ENCODE measurements around the gene NSUN7. TPM values are rescaled to one million over a fixed set of nuclear protein-coding genes. Genes with fewer than 3 reads are reported as not detected.
A peak's percentile ranks its signal among the peaks of the same experiment; 100 is the strongest.

NSUN7 gene
- total RNA-seq, 2 donors from 2014 or later = 14.3 to 35.3 TPM

- ATAC-seq (no peak), DNase-seq (no peak)
- H3K4me1 ChIP-seq = no peaks in the 10 kb centered on the region
- H3K9me3 ChIP-seq = no peaks in the 10 kb centered on the region
- no peaks in the 10 kb centered on the region for H3K27me3 ChIP-seq
- intact Hi-C loops (cut with DNase I) = no loop called here
- no peaks in the 10 kb centered on the region for H3K36me3 ChIP-seq (replicated peaks in 1 of 2; ENCODE audit: insufficient read depth in 1 of 2, low read depth in 2 of 2)
- TF ChIP-seq CTCF (IDR thresholded peaks at IDR 0.05) (no peak), POLR2A (IDR thresholded peaks at IDR 0.05) (no peak)
- no peak overlapping the region for H3K27ac ChIP-seq
- 73 to 76% methylated on average over 13 to 15 of the region's 16 CpGs for WGBS, 2 donors
- H3K4me3 ChIP-seq = no peak overlapping the region
Observed at GRCh38 chr4:40837094-40837870, 87.5 kb downstream of the NSUN7 start.

- Histone ChIP-seq H3K4me1 (no peaks in the 10 kb centered on the region), H3K36me3 (replicated peaks in 1 of 2; ENCODE audit: insufficient read depth in 1 of 2, low read depth in 2 of 2) (no peaks in the 10 kb centered on the region), H3K27ac (no peak overlapping the region), H3K27me3 (no peaks in the 10 kb centered on the region), H3K4me3 (no peak overlapping the region), H3K9me3 (no peaks in the 10 kb centered on the region)
- WGBS, 2 donors = 86 to 87% methylated on average over 4 of the region's 4 CpGs
- TF ChIP-seq POLR2A (IDR thresholded peaks at IDR 0.05) (no peak), CTCF (IDR thresholded peaks at IDR 0.05) (no peak)
- DNase-seq (no peak), ATAC-seq (no peak)
- intact Hi-C loops (cut with DNase I) = no loop called here
Observed at GRCh38 chr4:40838742-40839141, 89.0 kb downstream of the NSUN7 start.

- Histone ChIP-seq H3K9me3 (no peaks in the 10 kb centered on the region), H3K4me3 (no peak overlapping the region), H3K36me3 (replicated peaks in 1 of 2; ENCODE audit: insufficient read depth in 1 of 2, low read depth in 2 of 2) (no peaks in the 10 kb centered on the region), H3K27ac (no peak overlapping the region), H3K27me3 (no peaks in the 10 kb centered on the region), H3K4me1 (no peaks in the 10 kb centered on the region)
- ATAC-seq (no peak), DNase-seq (no peak)
- 79 to 86% methylated on average over 10 of the region's 10 CpGs for WGBS, 2 donors
- intact Hi-C loops (cut with DNase I) = no loop called here
- TF ChIP-seq CTCF (IDR thresholded peaks at IDR 0.05) = no peak
- no peak for TF ChIP-seq POLR2A (IDR thresholded peaks at IDR 0.05)
Observed at GRCh38 chr4:40840255-40840984, 90.7 kb downstream of the NSUN7 start.

GRCh38 chr4:40840985-40841571, 91.3 kb downstream of the NSUN7 start:
- H3K4me1 ChIP-seq = no peaks in the 10 kb centered on the region
- H3K4me3 ChIP-seq = no peak overlapping the region
- H3K36me3 ChIP-seq (replicated peaks in 1 of 2; ENCODE audit: insufficient read depth in 1 of 2, low read depth in 2 of 2) = no peaks in the 10 kb centered on the region
- DNase-seq (peak; percentile 55 to 82 (median 72)), ATAC-seq (peak; percentile 63)
- intact Hi-C loops (cut with DNase I) = no loop called here
- no peak overlapping the region for H3K27ac ChIP-seq
- WGBS, 2 donors = 70 to 82% methylated on average over 7 of the region's 7 CpGs
- TF ChIP-seq CTCF (IDR thresholded peaks at IDR 0.05) = peak; percentile 20 to 67 (median 54)
- no peak for TF ChIP-seq POLR2A (IDR thresholded peaks at IDR 0.05)
- H3K27me3 ChIP-seq = no peaks in the 10 kb centered on the region
- H3K9me3 ChIP-seq = no peaks in the 10 kb centered on the region

Data from body of pancreas (tissue), 4 donors.